Astrocyte (in vitro differentiated cells and primary cell): ENCODE measurements around the gene TMEM236.

Source experiments
- CTCF ChIP-seq: IDR thresholded peaks from 2 replicates; pipeline ENCODE4 v1.5.1; 2011; ENCODE audit warnings: low read depth, mild to moderate bottlenecking, inconsistent platforms, low read length, moderate library complexity; ENCODE audit not compliant: insufficient read depth
- EZH2 ChIP-seq: IDR thresholded peaks from 2 replicates; pipeline ENCODE4 v1.6.1; 2012; ENCODE audit warnings: mild to moderate bottlenecking, low read length, inconsistent platforms; ENCODE audit not compliant: insufficient read depth

GRCh38 chr10:17787087-17787961 is 35.3 kb downstream of the TMEM236 start:
- TF ChIP-seq EZH2: no peak
- no peak for TF ChIP-seq CTCF
